ENCODE data around the gene GXYLT2. TPM values are rescaled to one million over a fixed set of nuclear protein-coding genes. Genes with fewer than 3 reads are reported as not detected.

GXYLT2 gene
- total and polyA plus RNA-seq, 2 of the 13 experiments (the other 11 are each of a cell fraction or from before 2014, with no cell fraction given): 4.3 to 6.9 TPM

DNA sequence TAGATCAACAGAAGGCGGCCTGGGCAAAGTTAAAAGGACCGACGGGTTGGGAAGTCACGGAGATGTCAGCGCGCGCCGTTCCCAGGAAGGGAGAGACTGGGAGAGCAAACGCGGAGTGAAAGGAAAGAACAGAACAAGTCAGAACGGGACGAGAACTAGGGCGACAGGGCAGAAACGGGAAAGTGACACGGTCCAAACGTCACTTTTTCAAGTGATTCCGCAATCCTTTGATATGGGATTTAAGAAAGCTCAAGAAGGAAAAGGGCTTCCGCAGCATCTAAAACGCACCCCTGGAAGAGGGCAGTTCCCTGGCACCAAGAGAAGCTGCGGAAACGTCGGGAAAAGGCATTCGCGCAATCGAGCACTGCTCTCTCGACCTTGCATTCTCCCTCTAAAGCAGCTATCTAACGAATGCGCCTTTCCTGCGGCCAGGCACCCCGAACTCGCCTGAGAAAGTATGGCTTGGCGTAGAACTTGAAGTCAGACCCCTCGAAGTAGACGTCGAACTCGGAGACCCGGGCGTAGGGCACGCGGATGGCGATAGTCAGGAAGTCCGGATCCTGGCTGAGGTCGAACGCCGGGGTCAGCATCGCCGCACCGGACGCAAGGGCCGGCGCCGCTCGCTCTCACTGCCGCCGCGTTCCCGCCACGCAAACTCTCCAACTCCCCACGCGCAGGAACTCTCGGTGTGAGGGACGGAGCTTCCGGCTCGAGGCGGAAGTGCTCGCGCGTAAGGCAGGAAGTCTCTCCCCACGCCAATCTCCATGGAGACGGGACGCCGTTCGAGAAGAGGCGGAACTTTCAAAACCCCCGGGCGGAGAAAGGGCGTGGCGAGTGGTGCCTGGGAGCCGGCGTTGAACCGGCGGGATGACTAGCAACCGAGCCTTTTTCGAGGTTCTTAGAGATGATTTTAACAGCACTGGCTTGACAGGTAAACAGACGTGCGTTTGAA is 39.8 kb upstream of the GXYLT2 start, which contains the start of gene SHQ1 (continued):
- no peak for TF ChIP-seq ZNF264 (CRISPR knock-in tag; IDR thresholded peaks at IDR 0.05)
- peak; percentile 74 for TF ChIP-seq PITX1 (CRISPR knock-in tag; IDR thresholded peaks at IDR 0.05)
- TF ChIP-seq, protein P1, sequence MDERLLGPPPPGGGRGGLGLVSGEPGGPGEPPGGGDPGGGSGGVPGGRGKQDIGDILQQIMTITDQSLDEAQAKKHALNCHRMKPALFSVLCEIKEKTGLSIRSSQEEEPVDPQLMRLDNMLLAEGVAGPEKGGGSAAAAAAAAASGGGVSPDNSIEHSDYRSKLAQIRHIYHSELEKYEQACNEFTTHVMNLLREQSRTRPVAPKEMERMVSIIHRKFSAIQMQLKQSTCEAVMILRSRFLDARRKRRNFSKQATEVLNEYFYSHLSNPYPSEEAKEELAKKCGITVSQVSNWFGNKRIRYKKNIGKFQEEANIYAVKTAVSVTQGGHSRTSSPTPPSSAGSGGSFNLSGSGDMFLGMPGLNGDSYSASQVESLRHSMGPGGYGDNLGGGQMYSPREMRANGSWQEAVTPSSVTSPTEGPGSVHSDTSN (CRISPR knock-in tag; IDR thresholded peaks at IDR 0.05): no peak
- TF ChIP-seq ZBTB38 (CRISPR knock-in tag; IDR thresholded peaks at IDR 0.05): peak; percentile 81; the same call in 1 of the 2 replicates
- no peak for TF ChIP-seq MBD4 (IDR thresholded peaks at IDR 0.05; ENCODE audit: borderline replicate concordance, low read length)
- TF ChIP-seq TMF1 (CRISPR knock-in tag; IDR thresholded peaks at IDR 0.05; ENCODE audit: low read depth): peak; percentile 93; the same call in 1 of the 2 replicates
- TF ChIP-seq, protein P2, sequence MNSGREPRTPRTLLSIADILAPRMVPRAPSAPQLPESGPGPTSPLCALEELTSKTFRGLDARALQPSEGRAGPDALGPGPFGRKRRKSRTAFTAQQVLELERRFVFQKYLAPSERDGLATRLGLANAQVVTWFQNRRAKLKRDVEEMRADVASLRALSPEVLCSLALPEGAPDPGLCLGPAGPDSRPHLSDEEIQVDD (CRISPR knock-in tag; IDR thresholded peaks at IDR 0.05; ENCODE audit: borderline replicate concordance): peak; percentile 75; the same call in 1 of the 2 replicates
- no peak for TF ChIP-seq RARG (CRISPR knock-in tag; IDR thresholded peaks at IDR 0.05; ENCODE audit: low read depth)
- peak; percentile 23; the same call in 1 of the 2 replicates for TF ChIP-seq HNF4G (IDR thresholded peaks at IDR 0.05; ENCODE audit: borderline replicate concordance, low read depth, low read length)
- TF ChIP-seq HNF4G (CRISPR knock-in tag; IDR thresholded peaks at IDR 0.05; ENCODE audit: borderline replicate concordance, low read depth): no peak; the same call in 1 of the 2 replicates
- TF ChIP-seq NCOA1 (CRISPR knock-in tag; IDR thresholded peaks at IDR 0.05): no peak
- TF ChIP-seq MYC (CRISPR knock-in tag; IDR thresholded peaks at IDR 0.05; ENCODE audit: borderline replicate concordance): peak; percentile 89; the same call in 1 of the 2 replicates
- no peak for TF ChIP-seq ZNF550 (CRISPR knock-in tag; IDR thresholded peaks at IDR 0.05; ENCODE audit: borderline replicate concordance)
- no peak for TF ChIP-seq PRPF4 (IDR thresholded peaks at IDR 0.05; ENCODE audit: low read depth, low read length, poor library complexity, severe bottlenecking)
- 0 out of 2 replicates have a peak, but pooled peaks have one; percentile 17 for TF ChIP-seq HMG20B (CRISPR knock-in tag; conservative IDR thresholded peaks at IDR 0.05)
- peak; percentile 24; the same call in 1 of the 2 replicates for TF ChIP-seq ZNF616 (CRISPR knock-in tag; IDR thresholded peaks at IDR 0.05; ENCODE audit: low read depth)
- peak; percentile 94 for TF ChIP-seq ATF7-NPFF (CRISPR knock-in tag; IDR thresholded peaks at IDR 0.05; ENCODE audit: low read depth)
- 0 out of 2 replicates have a peak, but pooled peaks have one; percentile 28 for TF ChIP-seq ZNF749 (CRISPR knock-in tag; IDR thresholded peaks at IDR 0.05; ENCODE audit: borderline replicate concordance)
- 0 out of 2 replicates have a peak, but pooled peaks have one; percentile 72 for TF ChIP-seq ZNF138 (CRISPR knock-in tag; IDR thresholded peaks at IDR 0.05; ENCODE audit: low read depth)
- TF ChIP-seq CCDC6 (CRISPR knock-in tag; IDR thresholded peaks at IDR 0.05): no peak; the same call in 1 of the 2 replicates
- TF ChIP-seq HHEX (CRISPR knock-in tag; IDR thresholded peaks at IDR 0.05): no peak
- no peak for TF ChIP-seq SMARCE1 (IDR thresholded peaks at IDR 0.05; ENCODE audit: borderline replicate concordance)
- TF ChIP-seq, protein P3, sequence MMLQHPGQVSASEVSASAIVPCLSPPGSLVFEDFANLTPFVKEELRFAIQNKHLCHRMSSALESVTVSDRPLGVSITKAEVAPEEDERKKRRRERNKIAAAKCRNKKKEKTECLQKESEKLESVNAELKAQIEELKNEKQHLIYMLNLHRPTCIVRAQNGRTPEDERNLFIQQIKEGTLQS (CRISPR knock-in tag; IDR thresholded peaks at IDR 0.05): no peak
- peak; percentile 82 for TF ChIP-seq RBFOX2 (IDR thresholded peaks at IDR 0.05; ENCODE audit: low read depth, low read length)
- peak; percentile 82 for TF ChIP-seq HOXA3 (CRISPR knock-in tag; IDR thresholded peaks at IDR 0.05)
- peak; percentile 75; the same call in 1 of the 2 replicates for TF ChIP-seq YEATS2 (CRISPR knock-in tag; IDR thresholded peaks at IDR 0.05; ENCODE audit: borderline replicate concordance)
- TF ChIP-seq, protein P4, sequence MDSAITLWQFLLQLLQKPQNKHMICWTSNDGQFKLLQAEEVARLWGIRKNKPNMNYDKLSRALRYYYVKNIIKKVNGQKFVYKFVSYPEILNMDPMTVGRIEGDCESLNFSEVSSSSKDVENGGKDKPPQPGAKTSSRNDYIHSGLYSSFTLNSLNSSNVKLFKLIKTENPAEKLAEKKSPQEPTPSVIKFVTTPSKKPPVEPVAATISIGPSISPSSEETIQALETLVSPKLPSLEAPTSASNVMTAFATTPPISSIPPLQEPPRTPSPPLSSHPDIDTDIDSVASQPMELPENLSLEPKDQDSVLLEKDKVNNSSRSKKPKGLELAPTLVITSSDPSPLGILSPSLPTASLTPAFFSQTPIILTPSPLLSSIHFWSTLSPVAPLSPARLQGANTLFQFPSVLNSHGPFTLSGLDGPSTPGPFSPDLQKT (CRISPR knock-in tag; IDR thresholded peaks at IDR 0.05; ENCODE audit: borderline replicate concordance): peak; percentile 79; the same call in 1 of the 2 replicates
- TF ChIP-seq ELF3 (CRISPR knock-in tag; IDR thresholded peaks at IDR 0.05): peak; percentile 67; the same call in 1 of the 2 replicates

Data from HepG2 (cell line).